B cell (primary cell): ENCODE results near the gene CDA.

Experiments
- EZH2 ChIP-seq: IDR thresholded peaks from 2 replicates; pipeline ENCODE4 v1.6.1; 2012; ENCODE audit warnings: borderline replicate concordance, low read depth, mild to moderate bottlenecking, moderate library complexity, low read length; ENCODE audit not compliant: insufficient read depth, poor library complexity, severe bottlenecking
- TF ChIP-seq, protein P1 (sequence below): fragments of 200-600 bp; IDR thresholded peaks from one replicate; pipeline ENCODE4 v1.8.0; 2022; ENCODE audit warnings: antibody characterized with exemption, mild to moderate bottlenecking

DNA sequence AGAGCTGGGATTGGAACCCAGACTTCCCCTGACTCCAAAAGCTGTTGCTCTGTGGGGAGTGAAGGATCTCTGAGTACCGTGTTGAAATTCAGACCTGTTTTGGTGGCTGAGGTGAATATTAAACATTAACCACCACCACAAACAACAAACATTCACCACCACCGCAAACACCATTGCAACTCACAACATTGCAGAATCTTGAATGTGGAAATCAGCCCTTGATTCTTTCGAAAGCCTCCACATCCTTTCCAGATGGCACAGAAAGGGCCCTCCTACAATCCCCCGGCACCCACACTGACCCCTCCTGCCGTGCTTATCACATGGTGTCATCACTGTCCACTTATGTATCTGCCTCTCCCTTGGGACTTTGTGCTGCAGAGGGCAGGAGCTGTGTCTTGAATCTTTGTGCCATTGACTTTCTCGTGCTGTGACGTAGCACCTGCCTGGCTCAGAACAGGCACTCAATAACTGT lies 1.4 kb downstream of the CDA start:
- TF ChIP-seq, protein P1, sequence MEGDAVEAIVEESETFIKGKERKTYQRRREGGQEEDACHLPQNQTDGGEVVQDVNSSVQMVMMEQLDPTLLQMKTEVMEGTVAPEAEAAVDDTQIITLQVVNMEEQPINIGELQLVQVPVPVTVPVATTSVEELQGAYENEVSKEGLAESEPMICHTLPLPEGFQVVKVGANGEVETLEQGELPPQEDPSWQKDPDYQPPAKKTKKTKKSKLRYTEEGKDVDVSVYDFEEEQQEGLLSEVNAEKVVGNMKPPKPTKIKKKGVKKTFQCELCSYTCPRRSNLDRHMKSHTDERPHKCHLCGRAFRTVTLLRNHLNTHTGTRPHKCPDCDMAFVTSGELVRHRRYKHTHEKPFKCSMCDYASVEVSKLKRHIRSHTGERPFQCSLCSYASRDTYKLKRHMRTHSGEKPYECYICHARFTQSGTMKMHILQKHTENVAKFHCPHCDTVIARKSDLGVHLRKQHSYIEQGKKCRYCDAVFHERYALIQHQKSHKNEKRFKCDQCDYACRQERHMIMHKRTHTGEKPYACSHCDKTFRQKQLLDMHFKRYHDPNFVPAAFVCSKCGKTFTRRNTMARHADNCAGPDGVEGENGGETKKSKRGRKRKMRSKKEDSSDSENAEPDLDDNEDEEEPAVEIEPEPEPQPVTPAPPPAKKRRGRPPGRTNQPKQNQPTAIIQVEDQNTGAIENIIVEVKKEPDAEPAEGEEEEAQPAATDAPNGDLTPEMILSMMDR: no peak
- no peak for TF ChIP-seq EZH2
